ENCODE results near the gene RALGDS.

RALGDS gene

GRCh38 chr9:133149130-133150015 is 28.3 kb upstream of the RALGDS start:
- DNase-seq, result peak; percentile 89

GRCh38 chr9:133148199-133149129 is 27.4 kb upstream of the RALGDS start:
- no peak for DNase-seq

- DNase-seq, result peak; percentile 88
These were observed 26.6 kb upstream of the RALGDS start for GRCh38 chr9:133147412-133148198.

GRCh38 chr9:133146746-133147411 is 25.8 kb upstream of the RALGDS start:
- DNase-seq, result no peak

GRCh38 chr9:133144904-133145851 is 24.1 kb upstream of the RALGDS start:
- no peak for DNase-seq

- peak; percentile 88 for DNase-seq
These were observed 23.3 kb upstream of the RALGDS start for GRCh38 chr9:133144142-133144903.

- no peak for DNase-seq
These were observed 22.6 kb upstream of the RALGDS start for GRCh38 chr9:133143639-133144141.

- no peak for DNase-seq
These were observed 21.9 kb upstream of the RALGDS start for GRCh38 chr9:133142684-133143622.

GRCh38 chr9:133141833-133142595 is 21.0 kb upstream of the RALGDS start:
- DNase-seq, result no peak

- DNase-seq, result no peak
These were observed 19.6 kb upstream of the RALGDS start for GRCh38 chr9:133140606-133141005.

GRCh38 chr9:133140174-133140505 is 19.1 kb upstream of the RALGDS start:
- DNase-seq, result no peak

GRCh38 chr9:133139246-133140173 is 18.5 kb upstream of the RALGDS start:
- no peak for DNase-seq

- DNase-seq, result no peak
These were observed 16.6 kb upstream of the RALGDS start for GRCh38 chr9:133137451-133138231.

GRCh38 chr9:133135146-133135745 is 14.2 kb upstream of the RALGDS start:
- peak; percentile 75 for DNase-seq

GRCh38 chr9:133134388-133135145 is 13.5 kb upstream of the RALGDS start:
- DNase-seq, result no peak
